Prostate gland (tissue), 2 donors: Measurements from ENCODE around the gene MGLL. TPM values are rescaled to one million over a fixed set of nuclear protein-coding genes. Genes with fewer than 3 reads are reported as not detected.

Source experiments
- DNase-seq: peaks from one replicate; pipeline ENCODE4 v3.0.0-alpha.2; 2019; ENCODE audit warnings: low spot score
- H3K27ac ChIP-seq, 2 donors: fragments of 200-600 bp; sonication (generic); 2 replicates each; pipeline ENCODE4 v1.5.1; 2017 to 2019
- H3K27me3 ChIP-seq: fragments of 200-600 bp; sonication (generic); replicated peaks from 2 replicates; pipeline ENCODE4 v1.5.1; 2019; ENCODE audit not compliant: insufficient read depth
- H3K36me3 ChIP-seq, 2 donors: fragments of 200-600 bp; sonication (generic); 1 replicate in 1 of 2; 2 replicates in 1 of 2; pipeline versions ENCODE4 v1.5.1 to v1.8.1; 2017 to 2019
- H3K4me1 ChIP-seq: fragments of 200-600 bp; sonication (generic); replicated peaks from 2 replicates; pipeline ENCODE4 v1.5.1; 2019
- H3K4me3 ChIP-seq, 2 donors: fragments of 200-600 bp; sonication (generic); 2 replicates each; pipeline ENCODE4 v1.5.1; 2017 to 2019
- H3K9me3 ChIP-seq: fragments of 200-600 bp; sonication (generic); 2 replicates; pipeline ENCODE4 v1.5.1; 2017
- POLR2A ChIP-seq: fragments of 450-650 bp; IDR thresholded peaks from one replicate; pipeline ENCODE4 v1.6.1; 2016; ENCODE audit warnings: antibody characterized with exemption, mild to moderate bottlenecking
- POLR2AphosphoS5 ChIP-seq: sonication (generic); formaldehyde crosslinking; IDR thresholded peaks from one replicate; pipeline ENCODE4 v1.6.1; 2017; ENCODE audit warnings: antibody characterized with exemption
- WGBS: methylation state at CpG from one replicate; pipeline ENCODE4 v1.1.5; 2018; 5-methylcytosine and 5-hydroxymethylcytosine counted together
- intact Hi-C: fragments of 100-400 bp; cut with DNase I; formaldehyde crosslinking; loops from one replicate; pipeline ENCODE4 v1.14.2; 2022
- total RNA-seq, 2 donors: library from RNA; depleted of rRNA; stranded (reverse); fragments of >200 nt; gene quantifications; one replicate each; pipeline ENCODE4 v1.1.0, GENCODE V29; 2016
- TF ChIP-seq, protein P1 (sequence below), 4 experiments: fragments of 200-600 bp in 2 of 4; fragments of 450-650 bp in 2 of 4; sonication (generic) in 2 of 4; IDR thresholded peaks; 1 replicate in 3 of 4; 2 replicates in 1 of 4; pipeline ENCODE4 v1.5.1; 2016 to 2019; ENCODE audit warnings: antibody characterized with exemption in 4 of 4, mild to moderate bottlenecking in 2 of 4, moderate library complexity in 2 of 4

The MGLL gene
- total RNA-seq, 2 donors from 2014 or later = 20.0 to 31.8 TPM

DNA sequence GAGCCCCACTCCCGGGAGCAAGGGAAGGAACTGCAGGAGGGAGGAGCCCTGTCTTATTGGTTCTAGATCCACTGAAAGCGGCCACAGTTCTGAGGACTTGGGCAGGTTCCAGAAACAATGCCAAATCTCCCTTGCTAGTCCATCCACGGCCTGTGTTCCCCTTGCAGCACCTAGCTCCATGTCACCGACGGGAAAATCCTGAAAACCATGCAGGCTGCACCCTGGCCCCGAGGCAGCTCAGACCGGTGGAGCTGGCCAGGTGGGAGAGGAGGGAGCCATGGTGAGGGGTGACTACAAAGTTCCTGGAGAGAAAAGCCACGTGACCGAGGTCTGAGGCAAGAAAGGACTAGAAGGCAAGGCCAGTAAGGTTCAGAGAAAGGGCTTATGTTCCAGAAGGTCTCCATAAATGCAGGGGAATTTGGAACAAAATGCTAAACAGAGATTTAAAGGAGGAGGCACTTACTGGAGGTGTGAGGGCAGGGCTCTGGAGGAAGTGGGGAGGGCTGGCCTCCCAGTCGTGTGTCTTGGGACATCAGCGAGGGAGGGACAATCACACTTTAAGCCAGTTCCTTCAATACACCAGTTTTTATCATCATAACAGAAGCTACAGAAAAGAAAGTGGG is 5.4 kb downstream of the MGLL start:
- 72% methylated on average over 11 of the region's 11 CpGs for WGBS
- TF ChIP-seq POLR2AphosphoS5 (no peak), POLR2A (no peak)
- TF ChIP-seq, protein P1, sequence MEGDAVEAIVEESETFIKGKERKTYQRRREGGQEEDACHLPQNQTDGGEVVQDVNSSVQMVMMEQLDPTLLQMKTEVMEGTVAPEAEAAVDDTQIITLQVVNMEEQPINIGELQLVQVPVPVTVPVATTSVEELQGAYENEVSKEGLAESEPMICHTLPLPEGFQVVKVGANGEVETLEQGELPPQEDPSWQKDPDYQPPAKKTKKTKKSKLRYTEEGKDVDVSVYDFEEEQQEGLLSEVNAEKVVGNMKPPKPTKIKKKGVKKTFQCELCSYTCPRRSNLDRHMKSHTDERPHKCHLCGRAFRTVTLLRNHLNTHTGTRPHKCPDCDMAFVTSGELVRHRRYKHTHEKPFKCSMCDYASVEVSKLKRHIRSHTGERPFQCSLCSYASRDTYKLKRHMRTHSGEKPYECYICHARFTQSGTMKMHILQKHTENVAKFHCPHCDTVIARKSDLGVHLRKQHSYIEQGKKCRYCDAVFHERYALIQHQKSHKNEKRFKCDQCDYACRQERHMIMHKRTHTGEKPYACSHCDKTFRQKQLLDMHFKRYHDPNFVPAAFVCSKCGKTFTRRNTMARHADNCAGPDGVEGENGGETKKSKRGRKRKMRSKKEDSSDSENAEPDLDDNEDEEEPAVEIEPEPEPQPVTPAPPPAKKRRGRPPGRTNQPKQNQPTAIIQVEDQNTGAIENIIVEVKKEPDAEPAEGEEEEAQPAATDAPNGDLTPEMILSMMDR (IDR thresholded peaks at IDR 0.05) = no peak
- no peak for DNase-seq
- H3K36me3 ChIP-seq = no peaks in the 10 kb centered on the region
- no peaks in the 10 kb centered on the region for H3K27me3 ChIP-seq
- H3K9me3 ChIP-seq = no peaks in the 10 kb centered on the region
- peaks cover 8% of the 10 kb centered on the region for H3K4me1 ChIP-seq
- H3K4me3 ChIP-seq = no peak overlapping the region
- intact Hi-C loops = loop anchor here (10.0 kb wide), 1 partner anchor 222 kb away; the partner anchor contains the start of genes MCM2 and TPRA1
- no peak overlapping the region for H3K27ac ChIP-seq

DNA sequence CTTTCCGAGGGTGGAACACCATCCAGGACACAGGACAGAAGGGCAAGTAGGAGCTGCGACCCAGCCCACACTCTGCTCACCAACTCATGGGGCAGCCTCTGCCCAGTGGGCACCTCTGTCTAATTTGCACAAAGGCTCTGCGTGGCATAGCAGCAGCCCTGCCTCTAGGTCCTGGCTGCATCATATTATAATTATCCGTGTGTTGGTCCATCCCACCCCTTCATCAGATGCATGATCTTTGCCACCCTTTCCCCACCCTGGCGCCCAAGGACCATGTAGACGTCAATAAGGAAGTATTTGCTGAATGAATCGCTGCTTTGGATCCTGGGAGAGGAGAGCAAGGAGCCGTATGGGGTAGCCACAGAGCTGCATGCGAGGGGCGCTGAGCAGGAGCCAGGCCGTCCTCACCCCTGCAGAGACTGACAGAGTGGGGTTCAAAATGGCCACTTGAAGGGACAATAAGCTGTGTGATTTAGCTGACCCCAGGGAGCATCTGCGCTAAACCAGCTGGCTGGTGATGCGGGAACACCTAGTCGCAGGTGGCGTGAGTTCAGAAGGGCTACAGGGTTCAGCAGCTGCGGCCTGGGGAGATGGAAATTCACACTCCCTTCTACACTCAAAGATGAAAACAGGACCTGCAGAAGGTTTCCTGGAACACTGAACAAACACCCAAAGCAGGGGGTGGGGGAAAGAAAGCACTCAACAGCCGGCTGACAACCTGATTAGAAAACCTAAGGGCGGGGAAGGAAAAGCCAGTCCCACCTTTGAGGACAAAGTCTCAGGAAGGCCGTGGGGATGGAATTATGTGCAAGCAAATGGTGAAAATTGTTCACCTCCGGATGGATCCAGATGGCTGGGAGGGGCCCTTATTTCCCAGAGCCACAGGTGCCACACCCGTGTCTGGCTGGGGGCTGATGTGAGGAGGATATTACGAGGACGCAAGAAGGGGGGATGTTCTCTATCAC is 6.4 kb downstream of the MGLL start:
- DNase-seq = no peak
- Histone ChIP-seq H3K27me3 (no peaks in the 10 kb centered on the region), H3K27ac (no peak overlapping the region), H3K36me3 (no peaks in the 10 kb centered on the region), H3K9me3 (no peaks in the 10 kb centered on the region), H3K4me1 (peaks cover 6% of the 10 kb centered on the region), H3K4me3 (no peak overlapping the region)
- WGBS = 94% methylated on average over 22 of the region's 23 CpGs
- intact Hi-C loops = loop anchor here (10.0 kb wide), 1 partner anchor 221 kb away; the partner anchor contains the start of genes MCM2 and TPRA1
- TF ChIP-seq POLR2AphosphoS5 (no peak), POLR2A (no peak)
- TF ChIP-seq, protein P1 (IDR thresholded peaks at IDR 0.05) = no peak

DNA sequence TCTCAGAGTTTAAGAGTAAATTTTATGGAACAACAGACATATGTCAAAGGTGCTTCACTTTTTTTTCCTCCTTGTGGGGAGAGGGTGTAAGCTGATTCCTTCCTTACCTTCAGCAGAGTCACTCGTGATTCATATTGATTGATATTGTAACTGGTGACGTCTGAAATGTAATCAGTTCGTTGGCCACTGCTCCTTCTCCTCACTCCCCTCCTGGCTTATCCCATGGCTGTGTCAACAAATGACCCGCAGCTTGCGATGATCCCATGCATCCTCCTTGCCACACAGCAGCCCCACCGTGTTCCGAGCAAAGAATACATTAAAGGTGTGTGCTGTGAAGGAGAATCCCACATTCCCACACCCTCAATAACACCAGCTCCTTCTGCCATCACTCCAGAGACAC is 7.3 kb downstream of the MGLL start:
- 70% methylated on average over 7 of the region's 7 CpGs for WGBS
- H3K27me3 ChIP-seq = no peaks in the 10 kb centered on the region
- no peak overlapping the region for H3K27ac ChIP-seq
- H3K4me3 ChIP-seq = no peak overlapping the region
- no peak for TF ChIP-seq POLR2A
- TF ChIP-seq, protein P1 (IDR thresholded peaks at IDR 0.05) = no peak
- no peak for TF ChIP-seq POLR2AphosphoS5
- no peaks in the 10 kb centered on the region for H3K36me3 ChIP-seq
- no peaks in the 10 kb centered on the region for H3K9me3 ChIP-seq
- intact Hi-C loops = loop anchor here (10.0 kb wide), 1 partner anchor 220 kb away; the partner anchor contains the start of genes MCM2 and TPRA1
- no peaks in the 10 kb centered on the region for H3K4me1 ChIP-seq
- no peak for DNase-seq

DNA sequence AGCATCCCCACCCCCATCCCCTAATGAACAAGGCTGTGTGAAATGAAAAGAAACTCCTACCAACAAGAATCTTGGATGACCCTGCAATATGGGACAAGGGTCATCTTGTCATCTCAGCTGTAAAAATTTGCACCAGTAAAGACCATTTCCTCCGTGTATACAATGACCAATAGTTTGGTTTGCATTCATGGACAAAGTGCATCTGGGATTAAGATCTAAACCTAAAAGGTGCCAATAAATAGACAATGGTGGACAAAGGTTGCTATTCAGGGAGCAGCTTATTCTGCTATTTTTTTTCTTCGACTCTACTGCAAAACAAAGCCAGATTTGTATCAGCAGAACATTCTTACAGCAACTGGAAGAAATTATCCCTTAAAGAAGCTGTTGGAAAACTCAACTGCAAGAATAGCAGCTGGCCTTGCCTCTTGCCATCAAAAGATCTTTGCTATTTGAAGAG is 8.0 kb downstream of the MGLL start:
- H3K9me3 ChIP-seq = no peaks in the 10 kb centered on the region
- 22% methylated on average over 2 of the region's 2 CpGs for WGBS
- no peaks in the 10 kb centered on the region for H3K36me3 ChIP-seq
- no peaks in the 10 kb centered on the region for H3K4me1 ChIP-seq
- H3K27ac ChIP-seq = no peak overlapping the region
- H3K4me3 ChIP-seq = no peak overlapping the region
- DNase-seq = no peak
- intact Hi-C loops = loop anchor here (10.0 kb wide), 1 partner anchor 220 kb away; the partner anchor contains the start of genes MCM2 and TPRA1
- H3K27me3 ChIP-seq = no peaks in the 10 kb centered on the region
- TF ChIP-seq, protein P1 (IDR thresholded peaks at IDR 0.05) = no peak
- TF ChIP-seq POLR2A = no peak
- TF ChIP-seq POLR2AphosphoS5 = no peak
